ENCODE results near the gene STPG3.
A peak's percentile ranks its signal among the peaks of the same experiment; 100 is the strongest.

STPG3 gene

GRCh38 chr9:137251194-137251461 is at the start of gene STPG3:
TSS of gene STPG3 (plus strand) at chr9:137251286. CDS start at chr9:137251287, 1 bp downstream.
- DNase-seq (ENCODE audit: low read depth in 2 of 2): no peak

DNA sequence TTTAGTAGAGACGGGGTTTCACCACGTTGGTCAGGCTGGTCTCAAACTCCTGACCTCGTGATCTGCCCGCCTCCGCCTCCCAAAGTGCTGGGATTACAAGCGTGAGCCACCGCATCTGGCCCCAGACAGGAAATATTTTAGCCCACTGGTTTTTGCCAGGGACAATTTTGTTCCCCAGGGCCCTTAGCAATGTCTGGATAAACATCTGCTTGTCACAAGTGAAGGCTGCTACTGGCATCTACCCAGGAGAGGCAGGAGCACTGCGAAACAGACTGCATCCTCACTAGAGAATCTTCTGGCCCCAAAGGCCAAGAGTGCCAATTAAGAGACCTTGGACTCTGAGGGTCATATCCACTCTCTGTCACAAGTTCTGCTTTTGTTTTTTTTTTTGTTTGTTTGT is 48.1 kb upstream of the STPG3 start:
- DNase-seq (ENCODE audit: low read depth in 2 of 2): no peak

GRCh38 chr9:137204731-137205125 is 46.4 kb upstream of the STPG3 start:
- DNase-seq (ENCODE audit: low read depth in 2 of 2): no peak

DNA sequence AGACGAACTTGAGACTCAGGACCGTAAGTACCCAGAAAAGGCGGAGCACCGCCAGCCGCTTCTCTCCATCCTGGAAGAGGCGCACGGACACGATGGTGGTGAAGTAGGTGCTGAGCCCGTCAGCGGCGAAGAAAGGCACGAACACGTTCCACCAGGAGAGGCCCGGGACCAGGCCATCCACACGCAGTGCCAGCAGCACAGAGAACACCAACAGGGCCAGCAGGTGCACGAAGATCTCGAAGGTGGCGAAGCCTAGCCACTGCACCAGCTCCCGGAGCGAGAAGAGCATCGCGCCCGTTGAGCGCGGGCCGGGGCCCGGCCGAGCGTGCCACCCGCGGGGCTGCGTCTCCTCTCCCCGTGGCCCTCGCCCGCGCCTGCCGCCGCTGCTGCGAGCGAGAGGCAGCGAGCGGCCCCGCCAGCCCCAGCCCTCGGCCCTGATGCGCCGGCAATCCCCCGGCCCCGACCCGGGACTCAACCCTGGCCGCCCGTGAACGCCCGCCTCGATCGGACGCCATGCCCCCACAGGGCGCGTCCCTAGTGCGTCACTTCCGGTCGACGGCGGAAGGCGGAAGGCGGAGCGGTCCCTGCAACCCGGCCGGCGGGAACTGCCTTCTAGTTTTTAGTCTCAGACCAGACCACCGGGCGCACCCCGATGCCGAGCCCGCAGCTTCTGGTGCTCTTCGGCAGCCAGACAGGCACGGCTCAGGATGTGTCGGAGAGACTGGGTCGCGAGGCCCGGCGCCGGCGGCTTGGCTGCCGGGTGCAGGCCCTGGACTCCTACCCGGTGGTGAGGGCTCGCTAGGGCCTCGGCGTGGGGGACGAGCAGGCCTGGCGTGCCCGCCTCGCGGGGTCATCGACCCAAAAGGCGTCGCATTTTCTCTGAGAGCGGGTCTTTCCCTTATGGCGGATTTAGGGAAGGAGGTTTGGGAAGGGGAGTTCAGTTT is 45.7 kb upstream of the STPG3 start, which contains the start of the genes NDOR1 and TMEM203:
NDOR1 (plus strand) TSS at position 575 of the 944 bp plus-strand sequence; CDS start at position 653, 78 bp downstream.
TMEM203 (minus strand) TSS at position 523 of the 944 bp plus-strand sequence; CDS start at position 289, 234 bp downstream.
- DNase-seq (ENCODE audit: low read depth in 2 of 2): peak; percentile 91 to 92

DNA sequence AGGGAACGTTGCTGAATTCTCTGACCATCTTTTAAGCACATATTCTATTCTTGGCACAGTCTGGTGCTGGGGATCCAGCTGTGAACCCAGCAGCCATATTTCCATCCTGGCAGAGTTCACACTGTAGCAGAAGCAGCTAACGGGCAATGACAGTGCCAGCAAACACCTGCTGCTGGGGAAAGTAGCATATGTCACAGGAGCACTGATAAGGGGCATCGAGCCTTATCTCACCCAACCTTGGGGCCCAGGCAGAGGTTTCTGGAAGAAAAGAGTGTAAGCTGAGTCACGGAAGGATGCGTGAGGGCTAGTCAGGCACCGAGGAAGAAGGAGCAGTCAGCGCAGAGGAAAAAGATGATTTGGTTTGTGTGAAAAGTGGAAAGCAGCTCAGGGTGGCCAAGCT is 44.5 kb upstream of the STPG3 start:
- no peak for DNase-seq (ENCODE audit: low read depth in 2 of 2)

- DNase-seq (ENCODE audit: low read depth in 2 of 2): no peak
Observed at GRCh38 chr9:137211532-137211931, 39.6 kb upstream of the STPG3 start.

DNA sequence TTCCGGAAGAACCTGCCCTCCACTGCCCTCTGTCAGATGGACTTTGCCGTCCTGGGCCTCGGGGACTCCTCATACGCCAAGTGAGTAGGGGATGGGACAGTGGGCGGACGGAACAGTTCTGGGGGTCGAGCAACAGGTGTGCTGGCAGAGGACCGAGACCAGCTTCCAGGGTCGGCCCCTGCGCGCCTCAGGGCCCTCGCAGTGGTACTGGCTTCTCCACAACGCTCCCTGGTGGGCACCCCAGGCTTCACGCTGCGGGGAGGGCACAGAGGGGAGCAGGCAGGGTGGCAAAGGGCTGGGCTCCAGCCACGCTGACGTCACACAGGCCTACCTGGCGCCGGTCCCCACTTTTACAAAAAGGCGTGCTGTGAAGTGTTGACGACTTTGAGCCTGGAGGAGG is 38.6 kb upstream of the STPG3 start:
- DNase-seq (ENCODE audit: low read depth in 2 of 2): no peak

DNA sequence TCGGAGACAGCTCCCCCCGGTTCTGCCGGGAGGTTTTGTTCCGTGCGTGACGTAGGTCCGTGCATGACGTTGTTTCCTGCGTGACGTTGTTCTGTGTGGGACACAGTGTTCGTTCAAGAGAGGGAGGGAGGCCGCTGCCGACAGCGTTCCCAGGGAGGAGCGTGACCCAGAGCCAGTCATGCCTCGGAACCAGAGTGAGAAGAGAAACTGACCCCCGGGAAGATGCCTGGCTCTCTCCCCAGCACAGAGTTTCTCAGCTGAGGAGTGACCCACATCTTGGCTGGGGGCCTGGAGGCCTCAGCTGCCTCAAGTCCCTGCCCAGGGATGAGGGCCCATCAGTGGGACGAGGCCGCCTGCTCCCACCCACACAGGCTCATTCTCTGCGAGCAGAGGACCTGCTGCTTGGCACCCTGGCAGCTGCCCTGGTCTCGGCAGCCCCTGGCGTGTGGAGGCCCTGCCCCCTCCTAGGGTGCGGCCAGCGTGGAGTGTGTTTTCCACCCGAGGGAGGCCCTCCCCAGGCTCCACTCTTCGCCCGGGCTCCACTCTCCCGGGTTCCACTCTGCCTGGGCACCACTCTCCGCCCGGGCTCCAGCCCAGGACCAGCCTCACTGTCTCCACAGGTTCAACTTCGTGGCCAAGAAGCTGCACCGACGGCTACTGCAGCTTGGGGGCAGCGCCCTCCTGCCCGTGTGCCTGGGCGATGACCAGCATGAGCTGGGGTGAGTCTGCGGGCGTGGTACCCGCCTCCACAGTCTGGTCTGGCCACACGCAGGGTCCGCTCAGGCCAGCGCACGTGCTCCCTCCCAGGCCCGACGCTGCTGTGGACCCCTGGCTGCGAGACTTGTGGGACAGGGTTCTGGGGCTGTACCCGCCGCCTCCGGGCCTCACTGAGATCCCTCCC is 37.7 kb upstream of the STPG3 start:
- no peak for DNase-seq (ENCODE audit: low read depth in 2 of 2)

DNA sequence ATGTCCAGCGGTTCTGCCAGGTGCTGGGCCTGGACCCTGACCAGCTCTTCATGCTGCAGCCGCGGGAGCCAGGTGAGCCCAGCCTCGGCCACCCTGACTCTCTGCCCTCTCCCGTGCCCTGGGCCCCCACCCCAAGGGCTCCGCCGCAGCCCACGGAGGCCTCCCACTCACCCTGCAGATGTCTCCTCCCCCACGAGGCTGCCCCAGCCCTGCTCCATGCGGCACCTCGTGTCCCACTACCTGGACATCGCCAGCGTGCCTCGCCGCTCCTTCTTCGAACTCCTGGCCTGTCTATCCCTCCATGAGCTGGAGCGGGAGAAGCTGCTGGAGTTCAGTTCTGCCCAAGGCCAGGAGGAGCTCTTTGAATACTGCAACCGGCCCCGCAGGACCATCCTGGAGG is 36.5 kb upstream of the STPG3 start:
- no peak for DNase-seq (ENCODE audit: low read depth in 2 of 2)

GRCh38 chr9:137215196-137215986 is 35.7 kb upstream of the STPG3 start:
- DNase-seq (ENCODE audit: low read depth in 2 of 2): no peak

GRCh38 chr9:137216188-137216965 is 34.7 kb upstream of the STPG3 start:
- DNase-seq (ENCODE audit: low read depth in 2 of 2): no peak

DNA sequence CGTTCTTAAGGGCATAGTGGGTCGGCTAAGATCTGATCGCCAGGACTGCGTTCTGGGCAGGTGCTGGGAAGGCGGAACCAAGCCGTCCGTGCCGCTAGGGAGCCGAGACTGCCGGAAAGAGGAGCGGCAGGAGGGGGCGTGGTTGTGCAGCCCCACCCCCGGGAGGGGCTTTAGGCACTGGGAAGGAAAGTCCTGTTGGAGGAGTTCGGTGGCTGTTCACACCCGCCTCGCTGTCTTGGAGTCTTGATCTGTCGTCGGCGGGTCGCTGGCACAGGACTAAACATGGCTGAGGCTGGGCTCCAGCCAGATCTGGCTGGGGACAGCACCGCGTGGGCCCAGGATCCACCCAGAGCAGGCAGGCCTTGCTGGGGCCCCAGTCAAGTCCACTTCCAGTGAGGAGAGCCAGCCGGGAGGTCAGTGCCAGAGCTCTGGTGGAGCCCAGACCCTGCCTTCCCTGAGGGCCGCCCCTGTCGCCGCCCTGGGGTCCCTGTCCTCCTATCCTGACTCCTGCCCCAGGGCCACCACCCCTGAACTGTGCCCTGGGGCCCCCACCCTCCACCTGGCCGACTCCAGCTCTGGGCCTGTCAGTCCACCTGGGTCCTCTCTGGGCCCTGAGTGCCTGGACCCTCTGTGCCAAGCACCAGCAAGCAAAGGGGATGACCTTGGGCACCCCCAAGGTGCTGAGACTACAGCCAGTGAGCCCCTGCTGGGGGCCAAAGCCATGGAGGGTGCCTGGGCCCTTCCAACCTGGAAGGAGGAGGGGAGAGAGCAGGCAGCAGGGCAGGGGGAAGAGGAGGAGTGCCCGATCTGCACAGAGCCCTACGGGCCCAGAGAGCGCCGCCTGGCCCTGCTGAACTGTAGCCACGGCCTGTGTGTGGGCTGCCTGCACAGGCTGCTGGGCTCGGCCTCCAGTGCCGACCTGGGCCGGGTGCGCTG is 33.5 kb upstream of the STPG3 start:
- no peak for DNase-seq (ENCODE audit: low read depth in 2 of 2)

- DNase-seq (ENCODE audit: low read depth in 2 of 2): no peak
Observed at GRCh38 chr9:137218212-137218753, 32.8 kb upstream of the STPG3 start.

- DNase-seq (ENCODE audit: low read depth in 2 of 2): no peak
Observed at GRCh38 chr9:137218754-137219271, 32.3 kb upstream of the STPG3 start.

DNA sequence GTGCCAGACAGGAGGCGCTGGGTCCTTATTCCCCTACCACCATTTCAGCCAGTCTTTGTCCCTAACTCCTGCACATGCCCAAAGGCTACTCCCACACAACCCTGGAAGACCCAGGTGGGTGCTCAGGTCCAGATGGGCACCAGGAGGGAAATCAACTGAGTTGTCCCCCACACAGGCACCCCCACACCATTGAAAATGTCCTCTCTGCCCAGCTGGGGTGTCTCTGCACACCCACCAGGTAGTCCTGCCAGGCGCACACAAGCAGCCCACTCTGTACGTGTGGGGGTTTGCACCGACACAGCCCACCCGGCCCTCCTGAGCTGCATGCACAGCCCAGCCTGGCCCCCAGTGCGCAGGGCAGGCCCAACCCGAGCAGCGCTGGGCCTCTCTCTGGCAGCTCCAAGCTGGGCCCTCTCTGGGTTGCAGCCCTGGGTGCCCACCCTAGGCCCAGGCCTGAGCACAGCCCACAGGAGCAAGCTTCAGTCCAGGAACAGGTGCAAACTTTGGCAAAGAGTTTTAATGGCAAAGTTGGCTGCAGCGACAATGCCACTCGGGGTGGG is 31.2 kb upstream of the STPG3 start:
- DNase-seq (ENCODE audit: low read depth in 2 of 2): no peak

DNA sequence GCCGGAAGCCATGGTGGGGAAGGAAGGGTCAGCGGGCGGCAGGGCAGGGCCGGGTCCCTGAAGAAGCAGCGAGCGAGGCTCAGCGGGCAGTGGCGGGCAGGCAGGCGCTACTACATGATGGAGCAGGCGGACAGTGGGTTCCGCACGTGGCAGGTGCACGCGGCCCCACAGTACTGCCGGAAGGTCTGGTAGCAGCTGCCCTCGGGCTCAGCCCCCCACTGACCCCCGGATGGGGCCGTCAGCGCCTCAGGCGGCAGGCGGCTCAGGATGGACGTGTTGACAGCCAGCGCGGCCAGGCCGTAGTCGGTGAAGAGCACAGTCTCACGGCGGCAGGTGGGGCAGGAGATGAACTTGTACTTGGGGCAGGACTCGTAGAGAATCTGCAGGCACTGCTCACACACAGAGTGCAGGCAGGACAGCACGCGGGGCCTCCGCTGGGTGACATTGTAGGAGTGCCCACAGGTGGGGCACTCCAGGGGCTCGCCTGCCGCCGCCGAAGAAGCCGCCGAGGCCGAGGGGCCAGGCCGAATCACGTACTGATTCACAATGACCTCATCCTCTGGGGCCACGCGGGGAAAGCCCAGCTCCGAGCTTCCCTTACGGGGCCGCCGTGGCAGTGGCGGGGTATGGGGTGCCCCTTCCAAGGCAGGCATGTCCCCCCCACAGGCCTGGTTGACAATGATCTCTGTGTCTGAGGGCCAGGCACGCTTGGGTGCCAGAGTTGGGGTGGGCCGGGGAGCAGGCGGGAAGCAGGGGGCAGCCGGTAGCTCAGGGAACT is 30.6 kb upstream of the STPG3 start:
- DNase-seq (ENCODE audit: low read depth in 2 of 2): no peak

- DNase-seq (ENCODE audit: low read depth in 2 of 2): no peak
Observed at GRCh38 chr9:137221095-137221505, 30.0 kb upstream of the STPG3 start.

GRCh38 chr9:137221506-137222111 is 29.5 kb upstream of the STPG3 start:
- DNase-seq (ENCODE audit: low read depth in 2 of 2): no peak

Measured in stimulated activated CD8-positive, alpha-beta memory T cell treated with anti-CD3 and anti-CD28 coated beads, Interleukin-7, amount 100 ng/mL, for 1 hour (primary cell).